Measurements from ENCODE around the gene ACTR2. TPM values are rescaled to one million over a fixed set of nuclear protein-coding genes. Genes with fewer than 3 reads are reported as not detected.
"Not testable (repeated sequence)": the region's sequence is repeated elsewhere in the genome, so short reads cannot be mapped to it uniquely, and the experiment has no call there.

The ACTR2 gene
- 100 to 1,000 TPM in 2 of 4 donors, 10 to 100 TPM in 2; 76.7 to 185 (median 101) TPM for polyA plus RNA-seq
- long read RNA-seq, donor 1: 0 reads
- long read RNA-seq, donor 2, transcript ACTR2-201 (9 exons, 3,861 nt): major isoform, 19 of 19 reads
- long read RNA-seq, donor 2, partial matches to known transcripts: 0 of 19 reads
- long read RNA-seq, donor 2, other reads (novel, unspliced or antisense): 0 of 19 reads
- long read RNA-seq, donor 3, transcript ACTR2-201 (9 exons, 3,861 nt): major isoform, 26 of 41 reads
- long read RNA-seq, donor 3, partial matches to known transcripts: 15 of 41 reads
- long read RNA-seq, donor 3, other reads (novel, unspliced or antisense): 0 of 41 reads
- long read RNA-seq, donor 4: 0 reads
- long read RNA-seq, donor 5, partial matches to known transcripts: 13 of 16 reads
- long read RNA-seq, donor 5, other reads (novel, unspliced or antisense): 0 of 16 reads
- long read RNA-seq, donor 6, transcript ACTR2-201 (9 exons, 3,861 nt): major isoform, 42 of 53 reads
- long read RNA-seq, donor 6, partial matches to known transcripts: 11 of 53 reads
- long read RNA-seq, donor 6, other reads (novel, unspliced or antisense): 0 of 53 reads
- long read RNA-seq, donor 7: 0 reads
- long read RNA-seq, donor 8, transcript ACTR2-201 (9 exons, 3,861 nt): major isoform, 5 of 5 reads
- long read RNA-seq, donor 8, partial matches to known transcripts: 0 of 5 reads
- long read RNA-seq, donor 8, other reads (novel, unspliced or antisense): 0 of 5 reads
- long read RNA-seq, donor 9, transcript ACTR2-201 (9 exons, 3,861 nt): major isoform, 7 of 7 reads
- long read RNA-seq, donor 9, partial matches to known transcripts: 0 of 7 reads
- long read RNA-seq, donor 9, other reads (novel, unspliced or antisense): 0 of 7 reads
- long read RNA-seq, donor 10, transcript ACTR2-201 (9 exons, 3,861 nt): major isoform, 54 of 75 reads
- long read RNA-seq, donor 10, partial matches to known transcripts: 21 of 75 reads
- long read RNA-seq, donor 10, other reads (novel, unspliced or antisense): 0 of 75 reads

DNA sequence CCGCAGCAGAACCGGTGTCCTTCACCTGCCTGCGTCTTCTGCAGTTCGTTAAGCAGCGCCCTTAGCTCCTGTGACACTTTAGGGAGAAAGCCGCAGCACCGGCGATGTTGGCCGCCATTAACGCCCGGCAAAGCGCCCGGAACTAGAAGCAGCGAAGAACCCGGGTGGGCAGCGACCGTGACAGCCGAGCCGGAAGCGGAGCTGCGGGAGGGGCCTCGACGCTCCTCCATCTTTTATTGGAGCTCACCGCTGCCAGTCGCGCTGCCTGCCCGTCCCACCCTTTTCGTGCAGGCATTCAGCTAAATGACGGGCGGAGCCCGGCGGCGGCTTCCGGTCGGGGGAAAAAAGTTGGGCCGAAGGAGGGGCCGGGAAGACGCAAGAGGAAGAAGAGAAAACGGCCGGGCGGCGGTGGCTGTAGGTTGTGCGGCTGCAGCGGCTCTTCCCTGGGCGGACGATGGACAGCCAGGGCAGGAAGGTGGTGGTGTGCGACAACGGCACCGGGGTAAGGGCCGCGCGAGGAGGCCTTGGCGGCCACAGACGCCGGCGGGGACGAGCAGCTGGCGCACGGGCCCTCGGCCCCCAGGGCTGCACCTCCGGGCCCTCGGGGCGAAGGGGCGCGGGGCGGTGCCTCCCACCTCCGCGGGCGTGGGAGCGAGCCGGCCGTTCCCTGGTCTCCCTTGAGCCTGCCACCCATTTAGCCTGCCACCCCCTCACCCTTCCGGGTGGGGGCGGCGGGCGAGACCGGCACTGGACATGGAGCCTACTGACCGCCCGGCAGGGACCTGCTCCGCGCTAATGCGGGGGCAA lies at the start of gene ACTR2:
TSS of gene ACTR2 (plus strand) at position 376 of the 807 bp plus-strand sequence. CDS start at position 455, 79 bp downstream.
- peak; percentile 97 to 98 for DNase-seq
- Histone ChIP-seq H3K4me3 (ENCODE audit: low read depth in 1 of 3, low read length in 3 of 3) (peak within 1 kb of the TSS; percentile 91 to 99 (median 93)), H3K36me3 (ENCODE audit: control insufficient read depth in 3 of 3, insufficient read depth in 2 of 3, low read depth in 1 of 3, low read length in 3 of 3) (peaks cover 0 to 5% (median 0%) of the 10 kb centered on the region in 3 donors), H3K27me3 (ENCODE audit: control insufficient read depth in 3 of 3, insufficient read depth in 3 of 3, low read length in 3 of 3) (no peaks in the 10 kb centered on the region), H3K4me1 (ENCODE audit: control insufficient read depth in 3 of 3, insufficient read depth in 2 of 3, low read depth in 1 of 3, low read length in 2 of 3) (peaks cover 0 to 10% (median 8%) of the 10 kb centered on the region in 3 donors), H3K9me3 (ENCODE audit: control insufficient read depth in 2 of 2, insufficient read depth in 1 of 2, low read depth in 1 of 2, low read length in 1 of 2) (no peaks in the 10 kb centered on the region), H3K27ac (ENCODE audit: low read depth in 1 of 3, low read length in 2 of 3) (peak within 1 kb of the TSS; percentile 98 to 100 (median 98))
- 0% methylated on average over 55 to 82 of the region's 82 CpGs for WGBS, 3 donors
- no peak for FAIRE-seq

DNA sequence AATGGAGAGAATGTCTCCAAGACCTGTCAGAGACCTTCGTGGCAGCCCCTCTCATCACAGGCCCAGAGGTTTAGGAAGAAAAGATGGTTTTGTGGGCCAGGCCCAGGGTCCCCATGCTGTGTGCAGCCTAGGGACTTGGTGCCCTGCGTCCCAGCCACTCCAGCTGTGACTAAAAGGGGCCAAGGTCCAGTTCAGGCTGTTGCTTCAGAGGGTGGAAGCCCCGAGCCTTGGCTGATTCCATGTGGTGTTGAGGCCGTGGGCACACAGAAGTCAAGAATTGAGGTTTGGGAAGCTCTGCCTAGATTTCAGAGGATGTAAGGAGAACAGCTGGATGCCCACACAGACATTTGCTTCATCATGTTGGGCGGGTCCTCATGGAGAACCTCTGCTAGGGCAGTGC lies 45.1 kb upstream of the ACTR2 start:
- 44 to 75% (median 62%) methylated on average over 5 of the region's 5 CpGs for WGBS, 3 donors
- DNase-seq: peak; percentile 59 to 63
- FAIRE-seq: no peak
- Histone ChIP-seq H3K36me3 (ENCODE audit: control insufficient read depth in 3 of 3, insufficient read depth in 2 of 3, low read depth in 1 of 3, low read length in 3 of 3) (no peaks in the 10 kb centered on the region), H3K9me3 (ENCODE audit: control insufficient read depth in 2 of 2, insufficient read depth in 1 of 2, low read depth in 1 of 2, low read length in 1 of 2) (no peaks in the 10 kb centered on the region), H3K27me3 (ENCODE audit: control insufficient read depth in 3 of 3, insufficient read depth in 3 of 3, low read length in 3 of 3) (no peaks in the 10 kb centered on the region), H3K27ac (ENCODE audit: low read depth in 1 of 3, low read length in 2 of 3) (peak overlapping the region in 1 of 3 donors; percentile 16), H3K4me1 (ENCODE audit: control insufficient read depth in 3 of 3, insufficient read depth in 2 of 3, low read depth in 1 of 3, low read length in 2 of 3) (peaks cover 0 to 39% (median 0%) of the 10 kb centered on the region in 3 donors), H3K4me3 (ENCODE audit: low read depth in 1 of 3, low read length in 3 of 3) (no peak overlapping the region)

DNA sequence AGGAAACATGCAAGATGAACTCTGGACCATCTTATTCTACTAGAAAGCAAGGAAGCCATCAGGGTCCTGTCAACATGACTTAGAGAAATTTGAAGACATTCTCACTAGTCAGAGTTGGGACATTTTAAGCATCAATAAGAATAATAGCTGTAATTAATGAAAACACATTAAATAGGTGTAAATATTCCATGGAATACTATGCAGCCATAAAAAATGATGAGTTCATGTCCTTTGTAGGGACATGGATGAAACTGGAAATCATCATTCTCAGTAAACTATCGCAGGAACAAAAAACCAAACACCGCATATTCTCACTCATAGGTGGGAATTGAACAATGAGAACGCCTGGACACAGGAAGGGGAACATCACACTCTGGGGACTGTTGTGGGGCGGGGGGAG lies 44.2 kb upstream of the ACTR2 start:
- WGBS, 3 donors: 92 to 96% (median 93%) methylated on average over 4 of the region's 4 CpGs
- not testable (repeated sequence) for H3K27me3 ChIP-seq (ENCODE audit: control insufficient read depth in 3 of 3, insufficient read depth in 3 of 3, low read length in 3 of 3); H3K36me3 ChIP-seq (ENCODE audit: control insufficient read depth in 3 of 3, insufficient read depth in 2 of 3, low read depth in 1 of 3, low read length in 3 of 3); H3K27ac ChIP-seq (ENCODE audit: low read depth in 1 of 3, low read length in 2 of 3); DNase-seq; H3K4me3 ChIP-seq (ENCODE audit: low read depth in 1 of 3, low read length in 3 of 3); H3K9me3 ChIP-seq (ENCODE audit: control insufficient read depth in 2 of 2, insufficient read depth in 1 of 2, low read depth in 1 of 2, low read length in 1 of 2); FAIRE-seq
- peaks cover 0 to 31% (median 0%) of the 10 kb centered on the region in 3 donors for H3K4me1 ChIP-seq (ENCODE audit: control insufficient read depth in 3 of 3, insufficient read depth in 2 of 3, low read depth in 1 of 3, low read length in 2 of 3)

DNA sequence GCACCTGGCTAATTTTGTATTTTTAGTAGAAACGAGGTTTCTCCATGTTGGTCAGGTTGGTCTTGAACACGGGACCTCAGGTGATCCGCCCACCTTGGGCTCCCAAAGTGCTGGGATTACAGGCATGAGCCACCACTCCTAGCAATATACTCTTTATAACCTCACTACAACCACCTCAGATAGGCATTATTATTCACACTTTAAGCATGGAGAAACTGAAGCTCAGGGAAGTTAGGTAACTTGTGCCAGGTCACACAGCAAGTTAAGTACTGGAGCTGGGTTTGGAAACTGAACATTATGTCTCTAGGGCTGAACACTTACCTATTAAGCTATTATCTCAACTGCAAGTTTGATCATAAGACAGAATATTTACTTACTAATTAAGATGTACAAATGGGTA lies 42.6 kb upstream of the ACTR2 start:
- 77 to 95% (median 93%) methylated on average over 3 of the region's 3 CpGs for WGBS, 3 donors
- Histone ChIP-seq H3K4me3 (ENCODE audit: low read depth in 1 of 3, low read length in 3 of 3) (no peak overlapping the region), H3K27me3 (ENCODE audit: control insufficient read depth in 3 of 3, insufficient read depth in 3 of 3, low read length in 3 of 3) (peaks cover 0 to 2% (median 0%) of the 10 kb centered on the region in 3 donors), H3K36me3 (ENCODE audit: control insufficient read depth in 3 of 3, insufficient read depth in 2 of 3, low read depth in 1 of 3, low read length in 3 of 3) (no peaks in the 10 kb centered on the region), H3K4me1 (ENCODE audit: control insufficient read depth in 3 of 3, insufficient read depth in 2 of 3, low read depth in 1 of 3, low read length in 2 of 3) (peaks cover 0 to 17% (median 0%) of the 10 kb centered on the region in 3 donors), H3K27ac (ENCODE audit: low read depth in 1 of 3, low read length in 2 of 3) (peak overlapping the region in 1 of 3 donors; percentile 72), H3K9me3 (ENCODE audit: control insufficient read depth in 2 of 2, insufficient read depth in 1 of 2, low read depth in 1 of 2, low read length in 1 of 2) (no peaks in the 10 kb centered on the region)
- DNase-seq: no peak
- FAIRE-seq: no peak

DNA sequence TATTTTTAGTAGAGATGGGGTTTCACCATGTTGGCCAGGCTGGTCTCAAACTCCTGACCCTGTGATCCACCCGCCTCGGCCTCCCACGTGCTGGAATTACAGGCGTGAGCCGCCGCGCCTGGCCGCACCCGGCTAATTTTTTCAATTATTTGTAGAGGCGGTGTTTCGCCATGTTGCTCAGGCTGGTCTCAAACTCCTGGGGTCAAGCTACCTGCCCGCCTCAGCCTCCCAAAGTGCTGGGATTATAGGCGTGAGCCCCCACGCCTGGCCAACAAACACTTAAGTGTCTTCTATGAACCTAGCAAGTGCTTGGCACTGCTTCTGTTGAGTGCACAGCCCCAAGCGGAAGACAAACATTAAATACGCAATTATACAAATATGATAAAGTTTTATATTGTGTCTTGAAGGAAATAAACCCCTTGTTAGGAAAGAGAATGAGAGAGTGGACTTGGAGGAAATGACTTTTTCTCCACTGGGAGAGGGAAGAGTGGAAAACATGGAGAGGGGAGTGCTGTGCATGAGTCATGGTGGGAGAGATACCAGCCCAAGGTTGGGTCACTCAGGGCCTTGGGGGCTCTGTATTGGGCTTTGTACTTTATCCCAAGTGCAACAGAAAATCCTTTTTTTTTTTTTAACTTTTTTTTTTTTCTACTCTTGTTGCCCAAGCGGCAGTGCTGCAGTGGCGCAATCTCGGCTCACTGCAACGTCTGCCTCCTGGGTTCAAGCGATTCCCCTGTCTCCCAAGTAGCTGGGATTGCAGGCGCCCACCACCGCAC lies 41.4 kb upstream of the ACTR2 start:
- H3K27ac ChIP-seq (ENCODE audit: low read depth in 1 of 3, low read length in 2 of 3): peak overlapping the region; percentile 64 to 72 (median 72)
- H3K9me3 ChIP-seq (ENCODE audit: control insufficient read depth in 2 of 2, insufficient read depth in 1 of 2, low read depth in 1 of 2, low read length in 1 of 2): no peaks in the 10 kb centered on the region
- H3K4me1 ChIP-seq (ENCODE audit: control insufficient read depth in 3 of 3, insufficient read depth in 2 of 3, low read depth in 1 of 3, low read length in 2 of 3): peaks cover 0 to 17% (median 0%) of the 10 kb centered on the region in 3 donors
- DNase-seq (peak; percentile 56 to 78), FAIRE-seq (no peak)
- peaks cover 0 to 2% (median 0%) of the 10 kb centered on the region in 3 donors for H3K27me3 ChIP-seq (ENCODE audit: control insufficient read depth in 3 of 3, insufficient read depth in 3 of 3, low read length in 3 of 3)
- no peak overlapping the region for H3K4me3 ChIP-seq (ENCODE audit: low read depth in 1 of 3, low read length in 3 of 3)
- H3K36me3 ChIP-seq (ENCODE audit: control insufficient read depth in 3 of 3, insufficient read depth in 2 of 3, low read depth in 1 of 3, low read length in 3 of 3): no peaks in the 10 kb centered on the region
- WGBS, 3 donors: 23 to 62% (median 52%) methylated on average over 23 of the region's 23 CpGs

DNA sequence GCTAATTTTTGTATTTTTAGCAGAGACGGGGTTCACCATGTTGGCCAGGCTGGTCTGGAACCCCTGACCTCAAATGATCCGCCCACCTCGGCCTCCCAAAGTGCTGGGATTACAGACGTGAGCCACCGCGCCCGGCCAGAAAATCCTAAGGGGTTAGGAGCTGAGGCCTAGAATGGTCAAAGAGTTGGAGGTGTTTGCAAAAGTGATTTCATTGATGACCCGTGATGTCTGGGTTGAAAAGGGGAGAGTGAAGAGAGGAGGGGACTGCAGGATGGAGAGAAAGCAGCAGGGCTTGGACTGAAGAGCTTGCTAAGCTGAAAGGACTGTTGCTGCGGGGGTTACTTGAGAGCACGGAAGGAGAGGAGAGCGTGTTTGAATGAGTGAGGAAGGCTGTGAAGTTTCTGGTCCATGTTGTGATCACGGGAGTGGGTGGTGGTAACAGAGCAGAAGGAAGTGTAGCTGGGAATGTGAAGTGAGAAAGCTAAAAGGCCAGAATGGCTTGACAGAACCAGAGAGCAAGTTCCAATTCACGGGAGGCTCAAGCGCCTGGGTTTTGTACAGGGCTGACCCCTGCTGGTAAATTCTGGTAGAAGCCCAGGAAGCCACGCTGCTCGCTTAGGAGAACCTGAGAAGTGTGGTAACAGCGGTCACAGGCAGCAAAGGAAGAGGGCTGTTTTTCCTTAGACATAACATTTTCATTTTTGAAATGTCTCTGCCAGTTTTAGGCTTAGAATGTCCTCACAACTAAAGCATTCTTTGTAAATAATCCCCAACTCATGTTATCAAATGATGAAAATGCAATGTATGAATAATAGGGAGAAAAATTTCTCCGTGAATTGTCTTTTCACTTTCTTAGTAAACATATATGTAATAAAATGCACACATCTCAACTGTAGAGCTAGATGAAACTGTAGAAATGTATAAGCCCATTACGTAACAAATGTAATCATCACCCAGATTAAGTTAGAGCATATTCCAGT lies 40.5 kb upstream of the ACTR2 start:
- H3K4me3 ChIP-seq (ENCODE audit: low read depth in 1 of 3, low read length in 3 of 3): no peak overlapping the region
- peaks cover 0 to 2% (median 0%) of the 10 kb centered on the region in 3 donors for H3K27me3 ChIP-seq (ENCODE audit: control insufficient read depth in 3 of 3, insufficient read depth in 3 of 3, low read length in 3 of 3)
- 40 to 51% (median 42%) methylated on average over 19 of the region's 19 CpGs for WGBS, 3 donors
- DNase-seq: peak; percentile 94 to 95
- H3K27ac ChIP-seq (ENCODE audit: low read depth in 1 of 3, low read length in 2 of 3): peak overlapping the region in 2 of 3 donors; percentile 72
- no peaks in the 10 kb centered on the region for H3K36me3 ChIP-seq (ENCODE audit: control insufficient read depth in 3 of 3, insufficient read depth in 2 of 3, low read depth in 1 of 3, low read length in 3 of 3)
- peaks cover 0 to 17% (median 0%) of the 10 kb centered on the region in 3 donors for H3K4me1 ChIP-seq (ENCODE audit: control insufficient read depth in 3 of 3, insufficient read depth in 2 of 3, low read depth in 1 of 3, low read length in 2 of 3)
- H3K9me3 ChIP-seq (ENCODE audit: control insufficient read depth in 2 of 2, insufficient read depth in 1 of 2, low read depth in 1 of 2, low read length in 1 of 2): no peaks in the 10 kb centered on the region
- no peak for FAIRE-seq

All from small intestine (tissue), 16 donors.